ENCODE results near the gene CCDC7. TPM values are rescaled to one million over a fixed set of nuclear protein-coding genes. Genes with fewer than 3 reads are reported as not detected.
"Not testable (repeated sequence)": the region's sequence is repeated elsewhere in the genome, so short reads cannot be mapped to it uniquely, and the experiment has no call there.

The CCDC7 gene
- total RNA-seq, 1 experiment from 2014 or later: 1.2 TPM

DNA sequence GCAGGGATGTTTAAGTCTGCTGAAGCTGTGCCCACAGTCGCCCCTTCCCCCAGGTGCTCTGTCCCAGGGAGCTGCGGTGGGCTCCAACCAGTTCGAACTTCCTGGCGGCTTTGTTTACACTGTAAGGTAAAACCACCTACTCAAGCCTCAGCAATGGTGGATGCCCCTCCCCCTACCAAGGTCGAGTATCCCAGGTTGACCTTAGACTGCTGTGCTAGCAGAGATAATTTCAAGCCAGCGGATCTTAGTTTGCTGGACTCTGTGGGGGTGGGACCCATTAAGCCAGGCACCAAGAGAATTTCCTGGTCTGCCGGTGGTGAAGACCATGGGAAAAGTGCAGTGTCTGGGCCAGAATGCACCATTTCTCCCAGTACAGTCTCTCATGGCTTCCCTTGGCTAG is 56.0 kb downstream of the CCDC7 start:
- intact Hi-C loops (cut with micrococcal nuclease; ENCODE audit: unreplicated experiment): no loop called here
- TF ChIP-seq, protein P1, sequence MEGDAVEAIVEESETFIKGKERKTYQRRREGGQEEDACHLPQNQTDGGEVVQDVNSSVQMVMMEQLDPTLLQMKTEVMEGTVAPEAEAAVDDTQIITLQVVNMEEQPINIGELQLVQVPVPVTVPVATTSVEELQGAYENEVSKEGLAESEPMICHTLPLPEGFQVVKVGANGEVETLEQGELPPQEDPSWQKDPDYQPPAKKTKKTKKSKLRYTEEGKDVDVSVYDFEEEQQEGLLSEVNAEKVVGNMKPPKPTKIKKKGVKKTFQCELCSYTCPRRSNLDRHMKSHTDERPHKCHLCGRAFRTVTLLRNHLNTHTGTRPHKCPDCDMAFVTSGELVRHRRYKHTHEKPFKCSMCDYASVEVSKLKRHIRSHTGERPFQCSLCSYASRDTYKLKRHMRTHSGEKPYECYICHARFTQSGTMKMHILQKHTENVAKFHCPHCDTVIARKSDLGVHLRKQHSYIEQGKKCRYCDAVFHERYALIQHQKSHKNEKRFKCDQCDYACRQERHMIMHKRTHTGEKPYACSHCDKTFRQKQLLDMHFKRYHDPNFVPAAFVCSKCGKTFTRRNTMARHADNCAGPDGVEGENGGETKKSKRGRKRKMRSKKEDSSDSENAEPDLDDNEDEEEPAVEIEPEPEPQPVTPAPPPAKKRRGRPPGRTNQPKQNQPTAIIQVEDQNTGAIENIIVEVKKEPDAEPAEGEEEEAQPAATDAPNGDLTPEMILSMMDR (IDR thresholded peaks at IDR 0.05; ENCODE audit: insufficient read depth in 1 of 2, low read depth in 1 of 2, low read length in 1 of 2, severe bottlenecking in 1 of 2, unreplicated experiment in 1 of 2): no peak
- no TSS peak for BruUV-seq (replicated peaks)
- H3K4me3 ChIP-seq (ENCODE audit: low read depth, low read length): no peak overlapping the region
- Mint-ChIP-seq H3K27ac (ENCODE audit: unreplicated experiment) (no peak overlapping the region), H3K36me3 (ENCODE audit: insufficient read depth, unreplicated experiment) (peaks cover 4% of the 10 kb centered on the region), H3K27me3 (ENCODE audit: insufficient read depth, unreplicated experiment) (peaks cover 5% of the 10 kb centered on the region), H3K9me3 (ENCODE audit: unreplicated experiment) (peaks cover 17% of the 10 kb centered on the region), H3K4me1 (ENCODE audit: low read depth, unreplicated experiment) (no peaks in the 10 kb centered on the region), H3K4me3 (ENCODE audit: unreplicated experiment) (no peak overlapping the region)
- POLR2A ChIA-PET: no interaction called here
- CTCF ChIA-PET: no interaction called here
- H3K9me3 ChIP-seq: 0 out of 2 replicates have a peak, but pooled peaks cover 7% of the 10 kb centered on the region
- DNase-seq: no peak
- no peaks in the 10 kb centered on the region for H3K27me3 ChIP-seq (replicated peaks; ENCODE audit: control insufficient read depth, insufficient read depth, low read length)
- H3K36me3 ChIP-seq (ENCODE audit: control insufficient read depth, insufficient read depth, low read length): no peaks in the 10 kb centered on the region
- H3K4me1 ChIP-seq: no peaks in the 10 kb centered on the region

DNA sequence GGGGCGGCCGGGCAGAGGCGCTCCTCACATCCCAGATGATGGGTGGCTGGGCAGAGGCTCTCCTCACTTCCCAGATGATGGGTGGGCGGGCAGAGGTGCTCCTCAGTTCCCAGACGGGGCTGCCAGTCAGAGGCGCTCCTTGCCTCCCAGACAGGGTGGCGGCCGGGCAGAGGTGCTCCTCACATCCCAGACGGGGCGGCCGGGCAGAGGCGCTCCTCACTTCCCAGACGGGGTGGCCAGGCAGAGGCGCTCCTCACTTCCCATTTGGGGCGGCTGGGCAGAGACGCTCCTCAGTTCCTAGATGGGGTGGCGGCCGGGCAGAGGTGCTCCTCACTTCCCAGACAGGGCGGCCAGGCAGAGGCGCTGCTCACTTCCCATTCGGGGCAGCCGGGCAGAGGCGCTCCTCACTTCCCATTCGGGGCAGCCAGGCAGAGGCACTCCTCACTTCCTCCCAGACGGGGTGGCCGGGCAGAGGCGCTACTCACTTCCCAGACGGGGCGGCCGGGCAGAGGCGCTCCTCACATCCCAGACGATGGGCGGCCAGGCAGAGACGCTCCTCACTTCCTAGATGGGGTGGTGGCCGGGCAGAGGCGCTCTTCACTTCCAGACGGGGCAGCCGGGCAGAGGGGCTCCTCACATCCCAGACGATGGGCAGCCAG is 60.0 kb downstream of the CCDC7 start:
- H3K4me3 ChIP-seq (ENCODE audit: low read depth, low read length); DNase-seq; H3K27me3 ChIP-seq (replicated peaks; ENCODE audit: control insufficient read depth, insufficient read depth, low read length); CTCF ChIA-PET; intact Hi-C loops (cut with micrococcal nuclease; ENCODE audit: unreplicated experiment); H3K9me3 ChIP-seq; H3K4me1 ChIP-seq; BruUV-seq (replicated peaks); H3K27ac Mint-ChIP-seq (ENCODE audit: unreplicated experiment); POLR2A ChIA-PET; H3K27me3 Mint-ChIP-seq (ENCODE audit: insufficient read depth, unreplicated experiment); H3K36me3 Mint-ChIP-seq (ENCODE audit: insufficient read depth, unreplicated experiment); H3K4me3 Mint-ChIP-seq (ENCODE audit: unreplicated experiment); H3K4me1 Mint-ChIP-seq (ENCODE audit: low read depth, unreplicated experiment); H3K36me3 ChIP-seq (ENCODE audit: control insufficient read depth, insufficient read depth, low read length): not testable (repeated sequence)
- H3K9me3 Mint-ChIP-seq (ENCODE audit: unreplicated experiment): peaks cover 15% of the 10 kb centered on the region

DNA sequence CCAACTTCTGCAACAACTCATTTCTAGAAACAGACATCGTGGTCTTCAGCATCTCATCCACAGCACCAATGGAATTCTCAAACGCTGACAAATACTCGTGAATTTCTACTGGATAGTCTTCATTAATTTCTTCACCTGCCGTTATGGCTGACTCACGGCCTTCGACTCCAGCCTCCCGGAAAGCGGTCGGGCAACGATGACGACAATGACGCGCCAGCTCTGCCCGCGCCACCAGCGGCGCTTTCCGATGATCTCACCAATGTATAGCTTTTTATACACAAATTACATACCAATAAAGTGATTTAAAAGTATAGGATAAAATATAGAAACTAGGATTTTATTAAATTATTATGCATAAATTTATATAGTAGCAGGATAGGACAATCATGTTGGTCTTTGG is 65.7 kb downstream of the CCDC7 start:
- intact Hi-C loops (cut with micrococcal nuclease; ENCODE audit: unreplicated experiment): no loop called here
- Mint-ChIP-seq H3K36me3 (ENCODE audit: insufficient read depth, unreplicated experiment) (no peaks in the 10 kb centered on the region), H3K4me3 (ENCODE audit: unreplicated experiment) (no peak overlapping the region), H3K9me3 (ENCODE audit: unreplicated experiment) (peaks cover 4% of the 10 kb centered on the region), H3K4me1 (ENCODE audit: low read depth, unreplicated experiment) (no peaks in the 10 kb centered on the region), H3K27me3 (ENCODE audit: insufficient read depth, unreplicated experiment) (peaks cover 4% of the 10 kb centered on the region), H3K27ac (ENCODE audit: unreplicated experiment) (no peak overlapping the region)
- no peak for DNase-seq
- Histone ChIP-seq H3K36me3 (ENCODE audit: control insufficient read depth, insufficient read depth, low read length) (no peaks in the 10 kb centered on the region), H3K9me3 (0 out of 2 replicates have a peak, but pooled peaks cover 3% of the 10 kb centered on the region), H3K4me3 (ENCODE audit: low read depth, low read length) (no peak overlapping the region), H3K4me1 (no peaks in the 10 kb centered on the region), H3K27me3 (replicated peaks; ENCODE audit: control insufficient read depth, insufficient read depth, low read length) (no peaks in the 10 kb centered on the region)
- TF ChIP-seq, protein P1 (IDR thresholded peaks at IDR 0.05; ENCODE audit: insufficient read depth in 1 of 2, low read depth in 1 of 2, low read length in 1 of 2, severe bottlenecking in 1 of 2, unreplicated experiment in 1 of 2): no peak
- BruUV-seq (replicated peaks): no TSS peak
- POLR2A ChIA-PET: no interaction called here
- CTCF ChIA-PET: no interaction called here
